GM23248 (cell line): ENCODE measurements around the gene SCEL.

Experiments used
- EZH2 ChIP-seq: fragments of 200-600 bp; sonication (generic); IDR thresholded peaks from 2 replicates; pipeline ENCODE4 v1.6.1; 2018; ENCODE audit warnings: antibody characterized with exemption, mild to moderate bottlenecking; ENCODE audit not compliant: insufficient read depth, poor library complexity, severe bottlenecking
- EZH2phosphoT487 ChIP-seq: fragments of 200-600 bp; sonication (generic); IDR thresholded peaks from 2 replicates; pipeline ENCODE4 v1.6.1; 2018; ENCODE audit warnings: antibody characterized with exemption, moderate library complexity, mild to moderate bottlenecking, low read depth; ENCODE audit not compliant: insufficient read depth

- TF ChIP-seq EZH2phosphoT487 (no peak), EZH2 (no peak)
Observed at GRCh38 chr13:77544758-77545338, 9.3 kb downstream of the SCEL start.
